Measurements from ENCODE around the gene GTF3C4. TPM values are rescaled to one million over a fixed set of nuclear protein-coding genes. Genes with fewer than 3 reads are reported as not detected.

GTF3C4 gene
- total RNA-seq, 1 experiment from 2014 or later: 40.8 TPM

DNA sequence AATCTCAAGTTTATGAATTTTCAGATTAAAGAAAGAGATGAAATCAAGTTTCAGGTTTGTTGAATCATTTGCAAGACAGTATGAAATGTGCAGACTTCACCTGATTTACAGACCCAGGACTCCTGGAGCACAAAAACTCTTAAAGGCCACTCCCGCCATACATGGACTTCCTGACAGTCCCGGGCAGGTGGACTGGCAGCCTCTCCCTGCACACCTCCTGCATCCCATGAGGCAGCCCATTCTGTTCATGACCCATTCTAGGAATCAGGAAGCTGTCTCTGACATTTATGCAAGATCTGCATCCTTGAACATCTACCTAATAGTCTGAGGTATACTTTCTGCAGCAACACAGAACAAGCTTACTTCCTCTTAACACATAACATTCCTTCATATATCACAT is 6.4 kb upstream of the GTF3C4 start:
- ChIA-PET POLR2A (ENCODE audit: low non-redundant PET) (no interaction called here), CTCF (no interaction called here)
- peaks cover 33% of the 10 kb centered on the region for H3K36me3 ChIP-seq (ENCODE audit: insufficient read depth, low read length, poor library complexity, severe bottlenecking)
- H3K27ac ChIP-seq (ENCODE audit: low read depth, low read length, poor library complexity, severe bottlenecking): no peak overlapping the region
- H3K9me3 ChIP-seq (ENCODE audit: low read depth, low read length, poor library complexity, severe bottlenecking): no peaks in the 10 kb centered on the region
- no TSS peak for BruUV-seq (replicated peaks)
- no peak for TF ChIP-seq EZH2 (IDR thresholded peaks at IDR 0.05; ENCODE audit: borderline replicate concordance, low read depth, low read length, poor library complexity, severe bottlenecking)
- TF ChIP-seq, protein P1, sequence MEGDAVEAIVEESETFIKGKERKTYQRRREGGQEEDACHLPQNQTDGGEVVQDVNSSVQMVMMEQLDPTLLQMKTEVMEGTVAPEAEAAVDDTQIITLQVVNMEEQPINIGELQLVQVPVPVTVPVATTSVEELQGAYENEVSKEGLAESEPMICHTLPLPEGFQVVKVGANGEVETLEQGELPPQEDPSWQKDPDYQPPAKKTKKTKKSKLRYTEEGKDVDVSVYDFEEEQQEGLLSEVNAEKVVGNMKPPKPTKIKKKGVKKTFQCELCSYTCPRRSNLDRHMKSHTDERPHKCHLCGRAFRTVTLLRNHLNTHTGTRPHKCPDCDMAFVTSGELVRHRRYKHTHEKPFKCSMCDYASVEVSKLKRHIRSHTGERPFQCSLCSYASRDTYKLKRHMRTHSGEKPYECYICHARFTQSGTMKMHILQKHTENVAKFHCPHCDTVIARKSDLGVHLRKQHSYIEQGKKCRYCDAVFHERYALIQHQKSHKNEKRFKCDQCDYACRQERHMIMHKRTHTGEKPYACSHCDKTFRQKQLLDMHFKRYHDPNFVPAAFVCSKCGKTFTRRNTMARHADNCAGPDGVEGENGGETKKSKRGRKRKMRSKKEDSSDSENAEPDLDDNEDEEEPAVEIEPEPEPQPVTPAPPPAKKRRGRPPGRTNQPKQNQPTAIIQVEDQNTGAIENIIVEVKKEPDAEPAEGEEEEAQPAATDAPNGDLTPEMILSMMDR (conservative IDR thresholded peaks at IDR 0.05; ENCODE audit: low read depth, low read length): no peak
- intact Hi-C loops (cut with micrococcal nuclease; ENCODE audit: unreplicated experiment): no loop called here
- DNase-seq (ENCODE audit: low spot score): no peak
- no peak overlapping the region for H3K4me3 ChIP-seq (ENCODE audit: low read depth, low read length, poor library complexity, severe bottlenecking)
- no peaks in the 10 kb centered on the region for H3K4me1 ChIP-seq (ENCODE audit: insufficient read depth, low read length, poor library complexity, severe bottlenecking)
- no peaks in the 10 kb centered on the region for H3K27me3 ChIP-seq (replicated peaks; ENCODE audit: insufficient read depth, low read depth, low read length, poor library complexity)

DNA sequence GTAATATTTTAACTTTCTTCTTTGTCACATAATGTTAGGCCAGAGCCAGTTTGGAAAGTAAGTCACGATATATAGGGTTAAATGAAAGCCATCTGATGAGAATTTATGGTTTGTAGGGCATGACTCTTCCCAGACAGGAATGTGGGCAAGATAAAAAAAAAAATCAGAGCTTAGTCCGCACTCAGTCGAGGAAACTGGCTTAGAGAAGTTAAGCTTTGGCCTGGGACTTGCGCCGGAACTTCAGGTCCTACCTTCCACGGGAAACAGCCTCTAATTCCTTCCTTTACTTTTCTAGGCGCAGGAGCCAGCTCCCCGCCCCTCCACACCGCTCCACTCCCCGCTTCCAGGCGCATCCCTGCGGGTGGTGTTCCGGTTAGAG is 956 bp upstream of the GTF3C4 start:
- BruUV-seq (replicated peaks): TSS peak; percentile 51
- Histone ChIP-seq H3K27me3 (replicated peaks; ENCODE audit: insufficient read depth, low read depth, low read length, poor library complexity) (no peaks in the 10 kb centered on the region), H3K27ac (ENCODE audit: low read depth, low read length, poor library complexity, severe bottlenecking) (peak overlapping the region; percentile 98), H3K36me3 (ENCODE audit: insufficient read depth, low read length, poor library complexity, severe bottlenecking) (no peaks in the 10 kb centered on the region), H3K9me3 (ENCODE audit: low read depth, low read length, poor library complexity, severe bottlenecking) (no peaks in the 10 kb centered on the region), H3K4me3 (ENCODE audit: low read depth, low read length, poor library complexity, severe bottlenecking) (peak overlapping the region; percentile 70), H3K4me1 (ENCODE audit: insufficient read depth, low read length, poor library complexity, severe bottlenecking) (peaks cover 7% of the 10 kb centered on the region)
- CTCF ChIA-PET: no interaction called here
- peak; percentile 90 for DNase-seq (ENCODE audit: low spot score)
- POLR2A ChIA-PET (ENCODE audit: low non-redundant PET): no interaction called here
- intact Hi-C loops (cut with micrococcal nuclease; ENCODE audit: unreplicated experiment): no loop called here
- TF ChIP-seq, protein P1 (conservative IDR thresholded peaks at IDR 0.05; ENCODE audit: low read depth, low read length): no peak
- TF ChIP-seq EZH2 (IDR thresholded peaks at IDR 0.05; ENCODE audit: borderline replicate concordance, low read depth, low read length, poor library complexity, severe bottlenecking): no peak

DNA sequence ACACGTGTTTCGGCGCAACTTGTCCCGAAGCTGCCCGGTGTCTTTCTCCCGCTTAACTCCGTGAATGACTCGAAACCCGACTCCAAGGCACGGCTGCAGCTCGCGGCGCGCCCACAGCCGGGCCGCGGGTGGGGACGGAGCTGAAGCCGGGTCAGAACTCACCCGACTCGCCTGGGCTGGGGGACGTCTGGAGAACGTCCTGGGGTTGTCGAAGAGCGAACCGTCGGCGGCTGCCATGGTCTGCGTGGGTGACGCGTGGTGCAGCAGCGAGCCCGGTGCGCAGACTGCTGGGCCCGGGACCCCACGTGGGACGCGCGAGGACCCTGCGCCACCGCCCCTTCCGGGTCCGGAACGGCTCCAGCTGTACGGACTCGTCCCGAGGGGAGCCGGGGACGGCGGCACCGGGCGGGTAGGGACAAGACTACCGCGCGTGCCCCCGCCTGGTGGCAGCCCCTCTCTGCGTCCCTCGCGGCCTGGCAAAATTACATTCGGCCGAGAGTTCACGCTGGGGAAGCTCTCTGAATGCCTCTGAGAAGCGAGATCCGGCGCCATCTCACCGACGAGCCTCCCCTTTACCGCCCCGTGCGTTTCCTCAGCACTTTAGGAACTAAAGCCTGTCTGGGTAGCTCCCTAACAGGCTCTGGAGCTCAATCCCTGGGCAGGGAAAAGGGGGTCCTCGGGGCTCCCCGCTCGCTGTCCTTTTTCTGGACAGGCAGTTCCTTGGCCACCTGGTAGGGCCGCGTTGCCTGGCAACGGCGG is 387 bp upstream of the GTF3C4 start, which contains the start of gene DDX31:
DDX31 (minus strand) TSS at position 286 of the 759 bp plus-strand sequence; CDS start at position 237, 49 bp downstream.
- peak within 1 kb of the TSS; percentile 70 for H3K4me3 ChIP-seq (ENCODE audit: low read depth, low read length, poor library complexity, severe bottlenecking)
- H3K36me3 ChIP-seq (ENCODE audit: insufficient read depth, low read length, poor library complexity, severe bottlenecking): no peaks in the 10 kb centered on the region
- BruUV-seq (replicated peaks): no TSS peak
- H3K27ac ChIP-seq (ENCODE audit: low read depth, low read length, poor library complexity, severe bottlenecking): peak within 1 kb of the TSS; percentile 98
- H3K9me3 ChIP-seq (ENCODE audit: low read depth, low read length, poor library complexity, severe bottlenecking): no peaks in the 10 kb centered on the region
- intact Hi-C loops (cut with micrococcal nuclease; ENCODE audit: unreplicated experiment): no loop called here
- ChIA-PET POLR2A (ENCODE audit: low non-redundant PET) (no interaction called here), CTCF (no interaction called here)
- TF ChIP-seq, protein P1 (conservative IDR thresholded peaks at IDR 0.05; ENCODE audit: low read depth, low read length): no peak
- no peak for TF ChIP-seq EZH2 (IDR thresholded peaks at IDR 0.05; ENCODE audit: borderline replicate concordance, low read depth, low read length, poor library complexity, severe bottlenecking)
- peak; percentile 92 for DNase-seq (ENCODE audit: low spot score)
- H3K27me3 ChIP-seq (replicated peaks; ENCODE audit: insufficient read depth, low read depth, low read length, poor library complexity): no peaks in the 10 kb centered on the region
- peaks cover 7% of the 10 kb centered on the region for H3K4me1 ChIP-seq (ENCODE audit: insufficient read depth, low read length, poor library complexity, severe bottlenecking)

All from A673 (cell line).